ENCODE results near the gene IFI30. TPM values are rescaled to one million over a fixed set of nuclear protein-coding genes. Genes with fewer than 3 reads are reported as not detected.
"Not testable (repeated sequence)": the region's sequence is repeated elsewhere in the genome, so short reads cannot be mapped to it uniquely, and the experiment has no call there.

Gene IFI30
- total RNA-seq, 1 donor from 2014 or later = not detected

DNA sequence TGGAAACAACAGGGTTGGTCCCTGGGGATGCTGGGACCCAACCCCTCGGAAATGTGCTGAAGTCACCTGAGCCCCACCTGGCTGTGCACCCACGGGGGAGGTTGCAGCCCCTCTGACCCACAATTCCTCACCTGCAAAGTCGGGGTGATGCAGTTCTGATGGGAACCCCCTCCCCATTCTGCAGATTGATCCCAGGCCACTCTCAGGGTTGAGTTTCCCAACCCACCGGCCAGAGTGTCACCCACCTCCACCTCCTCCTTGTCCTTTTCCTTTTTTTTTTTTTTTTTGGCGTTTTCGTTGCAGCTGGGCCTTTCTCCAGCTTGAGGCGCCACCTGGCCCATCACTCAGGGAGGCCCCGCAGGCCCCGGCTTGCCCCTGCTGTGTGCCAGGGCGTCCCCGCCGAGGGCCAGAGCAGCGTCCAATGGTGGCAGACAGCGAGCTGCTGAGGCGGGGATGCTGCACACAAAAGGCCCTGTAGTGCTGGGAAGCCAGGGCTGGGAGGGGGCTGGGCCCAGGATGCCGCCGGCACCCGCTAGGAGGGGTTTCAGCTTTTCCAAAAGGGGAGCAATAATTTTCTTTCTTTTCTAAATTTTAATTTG is 16.0 kb upstream of the IFI30 start:
- peak; percentile 53 for DNase-seq (ENCODE audit: low read depth, low spot score)
- Mint-ChIP-seq H3K9me3 (no peaks in the 10 kb centered on the region), H3K27ac (ENCODE audit: unreplicated experiment) (no peak overlapping the region), H3K27me3 (ENCODE audit: low read depth) (no peaks in the 10 kb centered on the region), H3K36me3 (ENCODE audit: low read depth) (peaks cover 2% of the 10 kb centered on the region), H3K4me1 (peaks cover 35% of the 10 kb centered on the region), H3K4me3 (peak overlapping the region; percentile 70)
- TF ChIP-seq CTCF (conservative IDR thresholded peaks at IDR 0.05) = no peak

DNA sequence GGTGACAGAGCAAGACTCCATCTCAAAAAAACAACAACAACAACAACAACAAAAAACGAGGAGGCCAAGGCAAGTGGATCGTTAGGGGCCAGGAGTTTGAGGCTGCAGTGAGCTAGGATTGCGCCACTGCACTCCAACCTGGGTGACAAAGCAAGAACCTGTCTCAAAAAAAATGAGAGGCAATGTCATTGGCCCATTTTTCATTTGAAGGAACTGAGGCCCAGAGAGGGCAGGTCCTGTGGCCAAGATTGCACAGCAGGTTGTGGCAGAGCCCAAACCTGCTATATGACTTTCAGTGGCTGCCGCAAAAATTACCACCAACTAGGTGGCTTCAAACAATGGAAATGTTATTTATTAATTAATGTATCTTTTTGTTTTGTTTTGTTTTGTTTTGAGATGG is 15.1 kb upstream of the IFI30 start:
- TF ChIP-seq CTCF (conservative IDR thresholded peaks at IDR 0.05) = no peak
- H3K4me3 Mint-ChIP-seq = no peak overlapping the region
- peaks cover 33% of the 10 kb centered on the region for H3K4me1 Mint-ChIP-seq
- H3K36me3 Mint-ChIP-seq (ENCODE audit: low read depth) = peaks cover 4% of the 10 kb centered on the region
- no peaks in the 10 kb centered on the region for H3K27me3 Mint-ChIP-seq (ENCODE audit: low read depth)
- DNase-seq (ENCODE audit: low read depth, low spot score) = no peak
- no peak overlapping the region for H3K27ac Mint-ChIP-seq (ENCODE audit: unreplicated experiment)
- no peaks in the 10 kb centered on the region for H3K9me3 Mint-ChIP-seq

GRCh38 chr19:18159059-18159616 is 14.5 kb upstream of the IFI30 start:
- peaks cover 29% of the 10 kb centered on the region for H3K4me1 Mint-ChIP-seq
- H3K36me3 Mint-ChIP-seq (ENCODE audit: low read depth); H3K27me3 Mint-ChIP-seq (ENCODE audit: low read depth); DNase-seq (ENCODE audit: low read depth, low spot score); H3K9me3 Mint-ChIP-seq; H3K27ac Mint-ChIP-seq (ENCODE audit: unreplicated experiment): not testable (repeated sequence)
- peak overlapping the region; percentile 66 for H3K4me3 Mint-ChIP-seq

DNA sequence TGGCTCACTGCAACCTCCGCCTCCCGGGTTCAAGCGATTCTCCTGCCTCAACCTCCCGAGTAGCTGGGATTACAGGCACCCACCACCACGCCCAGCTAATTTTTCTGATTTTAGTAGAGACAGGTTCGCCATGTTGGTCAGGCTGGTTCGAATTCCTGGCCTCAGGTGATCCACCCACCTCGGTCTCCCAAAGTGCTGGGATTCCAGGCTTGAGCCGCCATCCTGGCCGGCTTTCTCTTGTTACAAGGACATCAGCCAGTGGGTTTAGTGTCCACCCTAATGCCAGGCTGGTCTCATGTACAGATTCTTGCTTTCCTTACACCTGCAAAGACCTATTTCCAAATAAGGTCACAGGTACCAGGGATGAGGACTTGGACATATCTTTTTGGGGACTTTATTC is 13.8 kb upstream of the IFI30 start:
- peaks cover 4% of the 10 kb centered on the region for H3K36me3 Mint-ChIP-seq (ENCODE audit: low read depth)
- H3K9me3 Mint-ChIP-seq = no peaks in the 10 kb centered on the region
- H3K27ac Mint-ChIP-seq (ENCODE audit: unreplicated experiment) = no peak overlapping the region
- TF ChIP-seq CTCF (conservative IDR thresholded peaks at IDR 0.05) = no peak
- peak overlapping the region; percentile 83 for H3K4me3 Mint-ChIP-seq
- no peak for DNase-seq (ENCODE audit: low read depth, low spot score)
- no peaks in the 10 kb centered on the region for H3K27me3 Mint-ChIP-seq (ENCODE audit: low read depth)
- H3K4me1 Mint-ChIP-seq = peaks cover 24% of the 10 kb centered on the region

DNA sequence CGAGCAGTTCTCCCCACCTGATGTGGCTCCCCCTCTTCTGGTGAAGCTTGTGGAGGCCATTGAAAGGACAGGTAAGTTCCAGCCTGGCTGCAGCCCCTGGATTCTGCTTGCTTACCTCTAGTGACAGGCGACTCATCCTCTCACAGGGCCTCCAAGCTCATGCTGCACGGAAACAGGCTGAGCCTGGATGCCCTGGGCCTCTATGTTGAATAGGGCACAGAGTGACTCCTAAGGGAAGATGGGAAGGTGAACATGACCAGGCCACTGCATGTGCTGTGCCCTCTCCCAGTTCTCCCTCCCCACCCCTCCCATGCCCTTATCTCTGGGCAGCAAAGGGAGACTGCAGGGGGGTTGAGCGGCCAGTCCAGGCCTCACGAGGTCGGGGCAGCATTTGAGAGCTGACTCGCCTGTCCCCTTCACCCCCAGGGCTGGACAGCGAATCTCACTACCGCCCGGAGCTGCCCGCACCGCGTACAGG is 13.1 kb upstream of the IFI30 start:
- DNase-seq (ENCODE audit: low read depth, low spot score) = no peak
- no peaks in the 10 kb centered on the region for H3K9me3 Mint-ChIP-seq

More for the DNA sequence above, 13.1 kb upstream of the IFI30 start:
- Mint-ChIP-seq H3K36me3 (ENCODE audit: low read depth) (peaks cover 4% of the 10 kb centered on the region), H3K27ac (ENCODE audit: unreplicated experiment) (no peak overlapping the region), H3K4me1 (peaks cover 24% of the 10 kb centered on the region), H3K4me3 (peak overlapping the region; percentile 83), H3K27me3 (ENCODE audit: low read depth) (no peaks in the 10 kb centered on the region)
- TF ChIP-seq CTCF (conservative IDR thresholded peaks at IDR 0.05) = no peak
